ENCODE results near the gene CLSTN3. TPM values are rescaled to one million over a fixed set of nuclear protein-coding genes. Genes with fewer than 3 reads are reported as not detected.

The CLSTN3 gene
- total RNA-seq, 1 donor from 2014 or later = 46.2 TPM

DNA sequence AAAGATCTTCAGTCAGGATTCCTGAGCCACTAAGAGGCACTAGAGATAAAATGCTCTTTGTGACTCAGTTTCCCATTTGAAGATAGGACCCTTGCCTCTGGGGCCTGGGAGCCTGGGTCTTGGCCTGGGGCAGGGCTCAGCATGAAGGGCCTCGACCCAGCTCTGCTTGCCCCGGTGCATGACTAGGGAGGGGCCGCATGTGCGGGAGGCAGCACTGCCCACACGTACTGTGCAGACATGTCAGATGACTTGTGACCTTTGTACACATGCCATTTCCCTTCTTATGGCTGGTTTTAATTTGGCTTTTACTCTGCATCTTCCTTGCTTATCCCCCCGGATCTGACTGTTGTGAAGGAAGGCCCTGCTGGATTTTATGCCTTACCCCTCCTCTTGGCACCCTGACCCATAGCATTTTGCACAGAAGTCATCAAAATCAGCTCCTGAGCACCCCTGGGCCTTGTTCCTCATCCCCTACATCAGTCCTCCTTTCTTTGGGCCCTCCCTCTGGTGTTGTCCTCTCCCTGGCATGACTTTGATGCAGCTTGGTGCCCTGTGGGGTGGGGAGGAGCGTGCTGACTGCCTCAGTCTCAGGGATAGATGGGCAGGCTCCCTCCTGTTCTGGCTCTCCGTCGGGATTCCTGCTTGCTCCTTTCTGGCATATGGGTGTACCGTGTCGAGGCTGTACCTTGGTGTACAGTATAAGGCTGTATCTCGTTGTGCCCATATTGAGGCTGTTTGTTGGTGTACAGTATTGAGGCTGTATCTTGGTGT, 4.4 kb downstream of the CLSTN3 start:
- Histone ChIP-seq H3K27ac (no peak overlapping the region), H3K9me3 (no peaks in the 10 kb centered on the region), H3K36me3 (peaks cover 0 to 6% of the 10 kb centered on the region in 2 donors), H3K4me3 (no peak overlapping the region), H3K4me1 (peaks cover 15% of the 10 kb centered on the region), H3K27me3 (no peaks in the 10 kb centered on the region)
- TF ChIP-seq, protein P1, sequence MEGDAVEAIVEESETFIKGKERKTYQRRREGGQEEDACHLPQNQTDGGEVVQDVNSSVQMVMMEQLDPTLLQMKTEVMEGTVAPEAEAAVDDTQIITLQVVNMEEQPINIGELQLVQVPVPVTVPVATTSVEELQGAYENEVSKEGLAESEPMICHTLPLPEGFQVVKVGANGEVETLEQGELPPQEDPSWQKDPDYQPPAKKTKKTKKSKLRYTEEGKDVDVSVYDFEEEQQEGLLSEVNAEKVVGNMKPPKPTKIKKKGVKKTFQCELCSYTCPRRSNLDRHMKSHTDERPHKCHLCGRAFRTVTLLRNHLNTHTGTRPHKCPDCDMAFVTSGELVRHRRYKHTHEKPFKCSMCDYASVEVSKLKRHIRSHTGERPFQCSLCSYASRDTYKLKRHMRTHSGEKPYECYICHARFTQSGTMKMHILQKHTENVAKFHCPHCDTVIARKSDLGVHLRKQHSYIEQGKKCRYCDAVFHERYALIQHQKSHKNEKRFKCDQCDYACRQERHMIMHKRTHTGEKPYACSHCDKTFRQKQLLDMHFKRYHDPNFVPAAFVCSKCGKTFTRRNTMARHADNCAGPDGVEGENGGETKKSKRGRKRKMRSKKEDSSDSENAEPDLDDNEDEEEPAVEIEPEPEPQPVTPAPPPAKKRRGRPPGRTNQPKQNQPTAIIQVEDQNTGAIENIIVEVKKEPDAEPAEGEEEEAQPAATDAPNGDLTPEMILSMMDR (IDR thresholded peaks at IDR 0.05) = no peak
- TF ChIP-seq POLR2AphosphoS5 (IDR thresholded peaks at IDR 0.05; ENCODE audit: insufficient read depth in 1 of 2, low read depth in 1 of 2) (no peak), POLR2A (IDR thresholded peaks at IDR 0.05) (no peak)
- DNase-seq (ENCODE audit: extremely low spot score in 2 of 2) = no peak
- intact Hi-C loops (cut with DNase I) = no loop called here

DNA sequence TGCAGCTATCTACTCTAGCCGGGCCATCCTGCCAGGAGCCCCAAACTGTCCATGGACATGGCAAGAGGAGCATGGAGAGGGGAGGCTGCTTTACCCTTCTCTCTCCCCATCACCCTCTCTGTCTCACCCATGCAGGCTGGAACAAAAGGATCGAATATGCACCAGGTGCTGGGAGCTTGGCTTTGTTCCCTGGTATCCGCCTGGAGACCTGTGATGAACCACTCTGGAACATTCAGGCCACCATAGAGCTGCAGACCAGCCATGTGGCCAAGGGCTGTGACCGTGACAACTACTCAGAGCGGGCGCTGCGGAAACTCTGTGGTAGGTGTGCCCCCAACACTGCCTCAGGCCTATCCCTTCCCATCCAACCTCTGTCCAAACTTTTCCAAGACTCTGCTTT, 5.9 kb downstream of the CLSTN3 start:
- DNase-seq (ENCODE audit: extremely low spot score in 2 of 2) = no peak
- peaks cover 4% of the 10 kb centered on the region for H3K4me1 ChIP-seq
- TF ChIP-seq, protein P1 (IDR thresholded peaks at IDR 0.05) = no peak
- no peak for TF ChIP-seq POLR2A (IDR thresholded peaks at IDR 0.05)
- no peak for TF ChIP-seq POLR2AphosphoS5 (IDR thresholded peaks at IDR 0.05; ENCODE audit: insufficient read depth in 1 of 2, low read depth in 1 of 2)
- no peaks in the 10 kb centered on the region for H3K9me3 ChIP-seq
- intact Hi-C loops (cut with DNase I) = no loop called here
- H3K27me3 ChIP-seq = no peaks in the 10 kb centered on the region
- H3K4me3 ChIP-seq = no peak overlapping the region
- H3K27ac ChIP-seq = no peak overlapping the region
- H3K36me3 ChIP-seq = peaks cover 0 to 6% of the 10 kb centered on the region in 2 donors

DNA sequence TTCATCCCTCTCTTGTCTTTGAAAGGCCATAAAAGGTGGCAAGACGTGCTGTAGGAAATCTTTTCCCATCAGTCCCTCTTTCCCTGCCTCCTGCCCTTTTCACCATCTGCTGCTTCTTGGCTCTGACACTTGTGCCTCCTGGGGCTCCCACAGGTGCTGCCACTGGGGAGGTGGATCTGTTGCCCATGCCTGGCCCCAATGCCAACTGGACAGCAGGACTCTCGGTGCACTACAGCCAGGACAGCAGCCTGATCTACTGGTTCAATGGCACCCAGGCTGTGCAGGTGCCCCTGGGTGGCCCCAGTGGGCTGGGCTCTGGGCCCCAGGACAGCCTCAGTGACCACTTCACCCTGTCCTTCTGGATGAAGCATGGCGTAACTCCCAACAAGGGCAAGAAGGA, 6.5 kb downstream of the CLSTN3 start:
- no peak overlapping the region for H3K4me3 ChIP-seq
- intact Hi-C loops (cut with DNase I) = no loop called here
- H3K36me3 ChIP-seq = peaks cover 0 to 6% of the 10 kb centered on the region in 2 donors
- no peaks in the 10 kb centered on the region for H3K9me3 ChIP-seq
- H3K27ac ChIP-seq = no peak overlapping the region
- TF ChIP-seq POLR2A (IDR thresholded peaks at IDR 0.05) = no peak
- TF ChIP-seq, protein P1 (IDR thresholded peaks at IDR 0.05) = no peak
- no peak for TF ChIP-seq POLR2AphosphoS5 (IDR thresholded peaks at IDR 0.05; ENCODE audit: insufficient read depth in 1 of 2, low read depth in 1 of 2)
- DNase-seq (ENCODE audit: extremely low spot score in 2 of 2) = no peak
- no peaks in the 10 kb centered on the region for H3K4me1 ChIP-seq
- no peaks in the 10 kb centered on the region for H3K27me3 ChIP-seq

DNA sequence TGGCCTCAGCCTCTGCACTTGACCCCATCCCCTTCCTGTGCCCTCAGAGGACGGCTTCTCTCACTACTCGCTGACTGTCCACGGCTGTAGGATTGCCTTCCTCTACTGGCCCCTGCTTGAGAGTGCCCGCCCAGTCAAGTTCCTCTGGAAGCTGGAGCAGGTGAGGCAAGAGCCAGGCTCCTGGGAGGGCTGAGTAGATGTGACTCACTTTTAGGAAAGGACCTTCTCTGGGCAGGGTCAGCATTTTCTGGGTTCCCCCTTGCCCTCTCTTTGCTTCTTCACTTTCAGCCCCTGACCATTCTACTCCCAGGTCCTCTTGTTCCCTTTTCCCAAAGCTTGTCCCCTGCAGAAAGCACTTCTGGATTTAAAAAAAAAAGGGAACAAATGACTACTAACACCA, 7.7 kb downstream of the CLSTN3 start:
- no peak overlapping the region for H3K27ac ChIP-seq
- intact Hi-C loops (cut with DNase I) = no loop called here
- no peak for DNase-seq (ENCODE audit: extremely low spot score in 2 of 2)
- TF ChIP-seq, protein P1 (IDR thresholded peaks at IDR 0.05) = no peak
- no peak for TF ChIP-seq POLR2A (IDR thresholded peaks at IDR 0.05)
- no peak for TF ChIP-seq POLR2AphosphoS5 (IDR thresholded peaks at IDR 0.05; ENCODE audit: insufficient read depth in 1 of 2, low read depth in 1 of 2)
- no peaks in the 10 kb centered on the region for H3K27me3 ChIP-seq
- peaks cover 0 to 7% of the 10 kb centered on the region in 2 donors for H3K36me3 ChIP-seq
- H3K4me1 ChIP-seq = no peaks in the 10 kb centered on the region
- no peak overlapping the region for H3K4me3 ChIP-seq
- no peaks in the 10 kb centered on the region for H3K9me3 ChIP-seq

DNA sequence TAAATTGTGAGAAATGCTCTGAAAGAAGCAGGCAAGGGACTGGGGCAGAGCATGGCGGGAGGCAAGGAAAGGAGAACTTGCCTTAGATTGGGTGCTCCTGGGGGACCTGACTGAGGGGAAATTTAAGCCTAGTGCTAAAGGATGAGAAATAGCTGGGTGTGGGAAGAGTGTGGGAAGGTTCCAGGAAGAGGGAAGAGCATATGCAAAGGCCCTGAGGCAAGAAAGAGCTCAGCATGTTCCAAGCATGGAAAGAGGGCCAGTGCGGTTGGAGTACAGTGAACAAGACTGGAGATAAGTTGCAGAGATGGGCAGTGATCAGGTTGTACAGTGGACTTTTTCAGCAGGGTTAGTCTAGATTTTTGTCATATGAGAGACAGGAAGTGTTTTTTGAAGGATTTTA, 9.0 kb downstream of the CLSTN3 start:
- H3K27me3 ChIP-seq = no peaks in the 10 kb centered on the region
- no peak overlapping the region for H3K27ac ChIP-seq
- no peak overlapping the region for H3K4me3 ChIP-seq
- DNase-seq (ENCODE audit: extremely low spot score in 2 of 2) = no peak
- no peaks in the 10 kb centered on the region for H3K4me1 ChIP-seq
- TF ChIP-seq POLR2AphosphoS5 (IDR thresholded peaks at IDR 0.05; ENCODE audit: insufficient read depth in 1 of 2, low read depth in 1 of 2) (no peak), POLR2A (IDR thresholded peaks at IDR 0.05) (no peak)
- TF ChIP-seq, protein P1 (IDR thresholded peaks at IDR 0.05) = no peak
- peaks cover 0 to 13% of the 10 kb centered on the region in 2 donors for H3K36me3 ChIP-seq
- intact Hi-C loops (cut with DNase I) = no loop called here
- no peaks in the 10 kb centered on the region for H3K9me3 ChIP-seq
